GM18868 (cell line): ENCODE data around the gene GPR87.

ENCODE experiments used
- ATAC-seq: cut with Tn5 transposase; IDR thresholded peaks from one replicate; pipeline ENCODE4 v1.9.1; 2021; ENCODE audit warnings: mild to moderate bottlenecking, moderate library complexity; ENCODE audit not compliant: unreplicated experiment

GPR87 gene, protein sequence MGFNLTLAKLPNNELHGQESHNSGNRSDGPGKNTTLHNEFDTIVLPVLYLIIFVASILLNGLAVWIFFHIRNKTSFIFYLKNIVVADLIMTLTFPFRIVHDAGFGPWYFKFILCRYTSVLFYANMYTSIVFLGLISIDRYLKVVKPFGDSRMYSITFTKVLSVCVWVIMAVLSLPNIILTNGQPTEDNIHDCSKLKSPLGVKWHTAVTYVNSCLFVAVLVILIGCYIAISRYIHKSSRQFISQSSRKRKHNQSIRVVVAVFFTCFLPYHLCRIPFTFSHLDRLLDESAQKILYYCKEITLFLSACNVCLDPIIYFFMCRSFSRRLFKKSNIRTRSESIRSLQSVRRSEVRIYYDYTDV

DNA sequence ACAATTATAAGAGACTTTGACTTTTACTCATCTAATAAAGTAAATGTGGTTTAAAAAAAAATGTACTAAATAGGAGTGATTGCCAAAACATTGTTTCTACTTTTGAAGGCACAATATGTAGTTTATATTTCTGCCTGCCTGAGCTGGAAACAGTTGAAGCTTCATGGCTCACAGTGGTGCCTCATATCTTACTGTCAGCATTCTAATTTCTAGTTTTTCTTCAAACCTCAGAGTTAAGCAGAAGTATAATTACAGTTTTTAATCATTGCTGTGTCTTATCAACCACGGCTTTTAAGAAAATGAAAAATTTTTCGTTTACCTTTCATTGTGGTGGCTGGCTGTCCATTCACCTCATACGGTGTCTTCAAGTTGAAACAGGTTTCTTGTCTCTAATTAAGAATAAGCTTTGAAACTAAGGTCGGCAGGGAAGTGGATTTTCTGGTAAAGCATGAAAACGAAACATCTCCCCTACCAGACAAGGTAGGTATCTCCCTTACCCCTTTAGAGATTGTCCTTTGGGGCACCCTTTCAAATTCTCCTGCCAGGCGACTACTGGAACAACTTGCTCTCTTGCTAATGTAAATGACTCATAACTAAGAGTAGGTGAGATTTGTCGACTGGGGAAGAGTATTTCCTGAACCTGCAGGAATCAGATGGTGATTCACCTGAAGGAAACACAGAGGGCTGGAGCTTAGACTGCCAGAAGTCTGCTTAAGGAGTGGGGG, at the start of gene GPR87:
GPR87 (minus strand) TSS at position 554 of the 725 bp plus-strand sequence. CDS start 16,720 bp downstream, outside the sequence.
- ATAC-seq: peak; percentile 75

DNA sequence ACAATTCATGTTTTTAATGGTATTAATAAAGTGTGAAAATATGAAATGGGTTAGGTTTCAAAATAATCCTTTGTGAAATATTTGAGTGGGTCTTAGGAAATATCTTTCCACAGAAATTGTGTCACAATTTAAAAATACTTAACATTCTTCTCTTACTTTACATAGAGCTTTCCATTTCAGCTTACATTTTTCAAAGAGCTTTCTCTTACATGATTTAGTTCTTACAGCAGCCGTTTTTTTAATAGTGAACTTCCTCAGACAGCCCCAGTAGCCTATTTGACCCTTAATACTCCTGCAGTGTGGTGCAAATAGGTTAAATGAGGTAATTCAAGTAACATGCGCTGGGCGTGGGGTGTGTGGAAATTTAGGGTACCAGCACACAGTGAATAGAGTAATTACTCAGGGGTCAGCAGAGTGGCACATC, 46.1 kb upstream of the GPR87 start:
- no peak for ATAC-seq

DNA sequence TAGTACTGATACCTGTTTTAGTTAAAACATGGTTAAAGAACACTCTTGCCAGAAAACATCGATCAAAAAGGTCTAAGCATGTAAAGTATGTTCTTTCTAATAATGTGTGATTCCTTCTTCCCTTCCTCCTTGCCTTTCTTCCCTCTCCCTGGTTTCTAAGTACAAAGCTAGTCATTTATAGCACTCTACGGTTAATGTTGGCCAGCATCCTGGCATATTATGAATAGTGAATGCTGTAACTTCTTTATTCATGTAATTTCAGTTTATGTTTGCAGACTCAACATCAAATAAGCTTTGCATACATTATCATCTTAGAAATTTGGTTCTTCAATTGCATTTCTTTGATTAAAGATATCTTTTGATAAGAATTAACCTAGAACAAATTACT, 40.8 kb upstream of the GPR87 start:
- no peak for ATAC-seq

DNA sequence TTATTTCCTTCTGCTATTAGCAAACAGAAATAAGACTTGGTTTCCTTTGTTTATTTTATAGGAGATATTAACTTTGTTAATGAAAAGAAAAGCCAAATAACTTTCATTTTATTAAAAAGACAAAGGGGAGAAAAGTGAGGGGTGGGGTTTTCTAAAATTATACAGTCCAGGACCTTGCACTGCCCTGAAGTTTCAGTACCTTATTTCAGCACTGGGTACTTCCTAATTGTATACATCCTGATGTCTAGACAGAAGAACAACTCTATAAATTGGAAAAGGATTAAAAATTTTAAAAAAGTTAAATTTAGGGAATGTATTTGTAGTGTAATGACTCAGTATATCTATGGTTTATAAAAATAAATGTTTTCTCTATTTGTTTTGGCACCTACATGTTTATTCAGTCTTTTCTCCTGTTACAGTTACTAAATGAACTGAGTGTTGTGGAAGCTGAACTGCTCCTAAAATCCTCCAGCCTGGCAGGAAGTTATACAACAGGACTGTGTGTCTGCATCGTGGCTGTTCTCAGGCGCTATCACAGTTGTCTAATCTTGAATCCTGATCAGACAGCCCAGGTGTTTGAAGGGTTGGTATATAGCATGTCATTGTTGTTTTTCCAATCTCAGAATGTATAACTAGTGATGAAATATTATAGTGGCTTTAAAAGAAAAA, 40.3 kb upstream of the GPR87 start:
- ATAC-seq: peak; percentile 59

DNA sequence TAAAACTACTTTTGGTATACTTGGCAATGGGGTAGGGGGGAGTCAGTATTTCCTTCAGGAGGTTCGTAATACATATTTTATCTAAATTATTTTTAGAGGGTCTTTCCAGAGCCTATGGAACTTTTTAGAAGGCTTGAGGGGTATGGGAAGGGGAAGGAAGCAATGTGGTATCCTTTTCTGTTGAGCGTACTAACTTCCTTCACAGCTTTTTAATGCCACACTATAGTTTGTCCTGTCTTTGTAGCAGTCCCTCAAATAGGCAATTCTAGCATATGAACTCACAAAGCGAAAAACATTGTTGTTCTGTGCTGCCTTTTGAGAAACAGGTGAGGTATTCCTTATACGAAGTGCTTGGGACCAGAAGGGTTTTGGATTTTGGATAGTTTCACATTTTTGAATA, 35.0 kb upstream of the GPR87 start:
- peak; percentile 26 for ATAC-seq

DNA sequence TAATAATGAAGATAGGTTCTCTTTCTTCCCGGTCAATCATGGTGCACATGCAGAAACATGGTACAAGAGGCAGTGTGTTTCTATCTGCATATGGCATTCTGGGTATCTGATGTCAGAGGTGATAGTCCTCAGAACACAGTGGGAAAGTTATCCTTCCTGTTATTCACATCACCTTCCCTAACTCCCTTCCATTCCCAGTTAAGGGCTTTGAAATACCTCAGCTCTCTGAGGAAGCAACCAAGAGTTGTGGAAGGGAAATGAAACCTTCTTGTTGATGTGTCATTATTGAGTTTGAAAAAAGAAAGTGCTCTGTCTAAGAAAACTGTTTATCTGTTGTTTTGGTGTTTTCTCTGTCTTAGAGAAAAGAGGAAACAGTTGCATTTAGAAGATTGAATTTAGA, 34.6 kb upstream of the GPR87 start:
- ATAC-seq: peak; percentile 83

DNA sequence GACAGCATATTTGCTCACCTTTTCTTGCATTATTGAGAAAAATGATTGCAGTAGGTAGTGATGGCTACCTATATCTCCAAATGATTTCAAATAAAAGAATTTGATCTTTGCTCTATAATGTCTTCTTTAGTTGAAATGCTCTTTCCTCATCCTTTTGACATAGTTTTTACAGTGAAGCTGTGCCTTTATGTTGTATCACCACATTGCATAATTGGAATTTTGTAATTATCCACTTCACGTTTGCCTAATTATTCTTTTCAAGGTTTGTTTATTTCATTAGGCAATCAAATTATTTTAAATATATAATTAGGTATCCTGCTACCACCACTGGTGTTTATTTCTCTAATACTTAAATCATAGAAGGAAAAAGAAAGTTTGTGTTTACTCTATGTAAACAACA, 34.0 kb upstream of the GPR87 start:
- no peak for ATAC-seq

DNA sequence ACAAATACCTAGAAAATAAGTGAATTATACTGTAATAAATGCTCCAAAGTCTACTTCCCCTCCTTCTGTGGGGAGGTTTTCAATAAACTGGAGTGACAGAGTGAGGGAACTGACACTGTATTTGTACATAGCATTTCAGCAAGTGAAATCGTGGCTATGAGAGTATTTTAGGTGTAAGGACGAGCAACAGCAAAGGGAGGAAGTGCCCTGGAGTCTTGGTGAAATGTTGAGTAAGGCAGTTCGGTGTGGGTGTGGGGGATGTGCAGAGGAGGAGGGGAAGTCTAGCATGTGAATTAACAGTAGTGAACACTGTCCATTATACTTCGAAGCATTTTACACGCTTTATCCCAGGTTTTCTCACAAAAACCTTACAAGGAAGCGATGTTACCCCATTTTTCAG, 30.8 kb upstream of the GPR87 start:
- ATAC-seq: peak; percentile 33

DNA sequence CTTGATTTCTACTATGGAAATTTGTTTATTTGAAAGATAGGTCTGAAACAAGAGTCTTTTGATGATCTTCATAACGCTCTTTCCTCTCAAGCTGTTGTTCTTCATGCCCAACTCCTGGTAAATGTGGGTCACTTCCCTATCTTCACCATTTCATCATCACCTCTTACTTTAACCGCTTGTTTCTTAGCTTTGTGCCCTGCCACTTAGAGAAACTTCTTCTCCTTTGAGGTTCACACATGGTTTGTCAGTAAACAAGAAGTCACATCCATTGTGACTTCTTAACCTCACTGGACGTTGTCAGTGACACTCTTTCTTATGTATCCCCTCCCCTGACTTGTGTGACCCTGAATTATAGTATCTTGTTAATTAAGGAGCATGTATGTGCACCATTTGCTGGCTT, 29.7 kb upstream of the GPR87 start:
- no peak for ATAC-seq

DNA sequence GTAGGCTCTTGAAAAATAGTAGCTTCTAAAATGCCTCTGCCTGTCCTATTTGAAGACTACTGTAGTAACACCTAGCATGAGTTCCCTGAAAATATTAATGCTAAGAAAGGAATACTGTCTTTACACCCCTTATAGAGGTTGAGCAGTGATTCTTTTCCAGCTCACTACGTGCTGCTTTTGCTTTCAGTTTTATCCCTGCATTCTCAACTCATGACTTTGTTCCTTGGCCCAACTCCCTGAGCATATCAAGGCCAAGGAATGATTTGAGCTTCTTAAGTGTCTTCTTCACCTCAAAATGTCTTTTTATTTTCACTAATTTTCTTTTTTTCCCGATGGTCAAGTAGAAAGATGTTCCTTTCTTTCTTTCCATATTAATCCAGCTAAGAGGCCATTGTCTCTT, 29.2 kb upstream of the GPR87 start:
- ATAC-seq: no peak

DNA sequence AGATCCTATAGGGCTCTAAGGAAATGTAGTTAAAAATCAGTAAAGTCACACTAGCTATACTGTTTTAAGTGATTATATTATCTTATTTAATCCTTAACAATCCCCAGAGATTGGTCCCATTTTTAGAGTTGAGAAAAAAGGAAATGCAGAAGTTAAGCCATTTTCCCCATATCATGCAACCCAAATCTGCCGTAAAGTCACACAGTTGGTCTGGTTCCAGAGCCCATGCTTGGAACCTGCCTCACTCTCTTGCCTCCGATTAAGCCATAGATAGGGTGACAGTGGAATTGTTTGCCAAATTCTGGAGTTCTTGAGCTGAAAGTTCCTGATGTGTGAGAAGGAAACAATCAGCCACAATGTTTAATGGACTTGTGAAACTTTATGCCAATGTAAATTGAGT, 15.1 kb upstream of the GPR87 start:
- ATAC-seq: no peak

DNA sequence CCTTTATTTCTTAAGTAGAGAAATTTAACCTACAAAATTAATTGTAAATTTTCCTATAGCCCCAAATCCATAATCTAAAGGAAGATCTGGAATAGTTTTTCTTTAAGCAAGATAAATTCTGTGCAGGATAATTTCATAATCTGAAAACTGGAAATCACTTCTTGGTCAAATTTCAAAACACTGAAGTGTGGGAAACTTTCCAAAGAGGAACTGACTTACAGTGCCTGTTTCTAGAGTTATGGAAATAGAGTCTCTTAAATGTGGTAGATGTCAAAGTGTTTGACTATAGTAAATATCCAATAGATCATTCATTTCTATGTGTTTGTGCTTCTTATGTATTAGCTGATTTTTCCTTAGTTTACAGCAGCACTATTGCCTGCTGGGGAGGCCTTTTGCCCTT, 14.3 kb upstream of the GPR87 start:
- no peak for ATAC-seq

DNA sequence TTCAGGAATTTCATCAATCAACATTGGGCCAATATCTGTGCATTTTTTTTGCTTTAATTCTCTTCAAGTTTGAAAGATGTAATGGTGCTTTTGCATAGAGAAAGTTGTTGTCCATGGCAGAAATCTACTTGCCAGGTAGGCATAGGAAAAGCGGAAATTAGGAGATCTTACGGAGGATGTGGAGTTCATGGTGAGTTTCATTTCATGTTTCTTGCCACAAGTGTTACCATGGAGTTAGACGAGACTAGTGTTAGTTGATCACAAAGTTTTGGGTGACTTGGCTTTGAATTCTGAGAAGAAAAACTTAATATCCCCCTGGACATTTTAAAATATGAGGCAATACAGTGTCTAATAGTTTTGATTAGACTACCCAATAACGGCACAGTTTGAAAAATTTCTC, 13.8 kb upstream of the GPR87 start:
- no peak for ATAC-seq

DNA sequence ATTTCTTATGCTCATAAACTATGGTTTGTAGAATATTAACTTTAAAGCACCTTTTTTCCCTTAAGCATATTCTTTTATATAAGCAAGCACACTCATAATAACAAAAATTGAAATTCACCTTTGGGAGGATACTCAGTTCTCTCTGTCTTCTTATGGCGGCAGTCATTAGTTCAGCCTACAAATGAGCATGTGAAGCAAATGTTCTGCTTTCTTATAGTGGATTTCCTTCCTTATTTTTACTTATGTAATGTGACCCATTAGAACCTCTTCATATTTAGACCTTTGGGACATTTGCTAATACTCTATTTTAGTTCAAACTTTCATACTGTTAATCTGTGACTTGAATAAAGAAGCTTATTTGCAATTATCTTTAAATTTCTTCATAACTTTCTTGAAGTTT, 12.7 kb upstream of the GPR87 start, which contains the start of gene P2RY13:
P2RY13 (minus strand) TSS at position 187 of the 400 bp plus-strand sequence; CDS start at position 166, 21 bp downstream.
- no peak for ATAC-seq

DNA sequence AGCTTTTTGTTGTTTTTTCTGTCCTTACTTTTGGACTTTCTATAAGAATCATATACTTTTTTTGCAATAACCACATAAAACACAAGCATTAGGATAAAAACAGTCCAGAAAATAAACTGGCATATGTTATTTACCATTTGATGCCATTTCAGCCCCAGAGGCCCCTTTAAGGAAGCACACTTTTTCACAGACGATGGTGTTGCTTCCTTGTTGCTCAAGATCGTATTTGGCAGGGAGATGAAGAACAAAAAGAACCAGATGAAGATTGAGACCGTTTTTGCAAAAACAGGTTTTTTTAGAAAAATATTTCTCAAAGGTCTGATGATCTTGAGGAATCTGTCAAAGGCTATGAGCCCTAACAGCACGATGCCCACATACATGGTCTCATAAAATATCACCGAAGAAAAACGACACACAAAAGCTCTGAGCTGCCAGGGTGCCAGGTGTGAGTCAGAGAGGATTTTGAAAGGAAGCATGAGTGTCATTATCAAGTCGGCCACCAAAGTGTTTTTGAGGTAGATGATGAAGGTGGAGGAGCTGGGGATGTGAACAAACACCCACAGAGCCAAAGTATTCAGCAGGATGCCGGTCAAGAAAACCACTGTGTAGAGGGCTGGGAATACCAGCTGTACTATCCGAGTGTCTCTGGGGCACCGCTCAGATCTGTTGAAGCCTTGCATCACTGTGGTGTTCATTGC, 11.8 kb upstream of the GPR87 start:
- peak; percentile 55 for ATAC-seq

DNA sequence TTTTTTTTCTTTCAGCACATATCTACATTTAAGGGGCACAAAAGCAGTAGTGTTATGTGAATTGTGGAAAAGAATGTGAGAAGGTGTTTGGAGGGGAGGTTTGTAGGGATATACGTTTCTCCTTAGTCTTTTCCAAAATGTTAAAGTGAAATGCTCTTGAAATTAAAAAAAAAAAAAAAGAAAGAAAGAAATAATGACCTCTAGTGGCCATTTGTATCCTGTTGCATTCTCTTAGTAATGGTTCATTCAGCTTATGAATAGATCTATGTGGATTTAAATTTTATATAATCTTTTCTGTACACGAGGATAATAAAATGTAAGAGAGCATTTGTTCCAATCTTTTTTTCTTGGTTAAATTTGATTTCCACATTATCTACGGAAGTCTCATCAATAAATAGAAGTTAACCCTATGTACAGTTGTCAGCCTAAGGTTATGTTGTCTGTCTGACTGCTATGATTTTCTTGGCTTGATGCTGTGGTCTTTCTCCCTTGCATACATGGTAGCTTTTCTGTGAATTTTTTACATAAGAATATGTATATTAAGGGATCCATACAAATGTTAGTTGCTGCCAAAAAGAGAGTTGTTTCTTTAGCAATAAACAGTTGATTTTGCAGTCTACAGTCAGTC, 11.1 kb upstream of the GPR87 start:
- ATAC-seq: no peak

DNA sequence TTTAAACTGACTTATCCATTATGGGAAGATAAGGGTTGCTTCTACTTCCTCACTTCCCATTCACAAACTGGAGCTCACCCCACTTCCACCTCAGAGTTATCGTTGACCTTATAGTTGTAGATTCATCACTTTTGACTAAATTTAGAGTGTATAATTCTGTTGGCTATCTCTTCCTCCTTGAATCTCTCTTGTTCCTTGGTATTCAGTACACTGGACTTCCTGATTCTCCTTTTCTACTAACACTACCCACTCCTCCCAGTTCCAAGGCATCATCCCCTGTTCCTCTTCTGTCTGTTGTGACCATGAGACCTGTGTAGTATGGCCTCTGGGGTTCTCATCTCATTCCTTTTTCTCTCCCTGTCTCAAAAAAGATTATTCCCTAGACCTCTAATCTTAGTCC, 5.9 kb upstream of the GPR87 start:
- ATAC-seq: no peak

DNA sequence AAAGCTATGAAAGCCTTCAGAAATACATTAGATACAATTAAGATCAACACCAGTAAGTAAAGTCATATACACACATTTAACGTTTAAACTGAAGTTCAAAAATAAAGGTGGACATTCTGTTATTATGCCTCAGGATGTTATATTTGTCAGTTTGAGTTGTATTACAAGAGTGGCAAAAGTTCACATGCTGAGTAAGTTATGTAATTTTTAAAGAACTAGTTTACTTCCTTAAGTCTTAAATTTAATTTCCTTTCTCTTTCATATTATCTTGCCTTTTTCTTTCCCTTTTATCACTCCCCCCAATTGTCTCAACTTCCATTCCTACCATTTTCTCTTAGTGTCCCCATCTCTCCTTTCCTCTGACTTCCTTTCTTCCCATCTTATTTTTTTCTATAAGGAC, 4.9 kb upstream of the GPR87 start:
- no peak for ATAC-seq

DNA sequence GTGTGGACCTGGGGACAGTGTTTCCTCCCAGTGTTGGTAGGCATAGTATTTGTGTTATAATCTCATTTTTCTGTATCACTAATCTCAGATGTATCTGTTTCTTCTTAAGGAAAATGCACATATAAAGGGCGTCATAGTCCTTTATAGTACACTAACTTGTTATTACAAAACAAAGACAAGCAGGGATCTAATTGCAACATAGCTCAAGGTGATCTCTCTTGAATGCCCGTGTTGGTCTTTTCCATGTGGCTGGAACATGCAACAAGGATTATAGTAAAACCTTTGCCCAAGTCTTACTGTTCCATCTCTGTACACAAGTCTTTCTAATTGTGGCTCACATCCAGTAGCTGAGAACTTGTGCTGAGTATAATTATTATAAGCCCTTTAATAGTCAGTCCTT, 3.5 kb upstream of the GPR87 start:
- no peak for ATAC-seq

DNA sequence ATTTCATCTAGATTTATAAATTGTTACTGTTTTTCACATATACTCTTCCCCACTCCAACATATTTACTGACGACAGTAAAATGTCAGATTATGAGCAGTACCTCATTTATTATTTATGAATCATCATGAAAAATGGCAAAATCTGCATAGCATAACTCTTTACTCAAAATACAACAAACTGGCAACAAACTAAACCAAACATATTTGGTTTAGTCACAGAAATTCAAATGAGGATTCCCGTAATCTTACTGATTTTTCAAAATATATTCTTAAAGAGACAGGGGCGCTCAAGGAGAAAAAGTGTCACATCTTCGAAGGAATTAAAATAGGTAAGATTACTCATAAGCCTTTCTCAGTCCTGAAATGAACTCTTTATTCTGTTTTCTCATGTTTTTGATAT, 3.0 kb upstream of the GPR87 start:
- ATAC-seq: no peak

DNA sequence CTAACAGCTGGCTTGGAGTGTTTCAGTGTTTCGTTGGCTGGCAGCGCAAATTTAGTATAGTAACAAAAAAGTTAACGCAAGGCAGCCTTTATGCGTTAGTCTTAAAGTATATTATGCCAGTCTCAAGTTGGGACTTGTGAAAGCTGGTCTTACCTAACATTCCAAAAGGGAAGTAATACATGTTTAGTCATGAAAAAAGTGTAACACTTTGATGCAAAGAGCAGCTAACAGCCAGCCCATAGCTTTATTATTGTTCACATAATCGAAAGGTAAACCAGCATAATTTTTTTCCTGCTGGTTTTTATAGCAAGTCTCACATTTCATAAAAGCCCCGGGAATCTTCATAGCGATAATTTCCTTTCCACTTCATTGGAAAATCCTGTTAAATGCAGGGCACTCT, 2.4 kb upstream of the GPR87 start:
- ATAC-seq: no peak
